ENCODE measurements around the gene KCTD18. TPM values are rescaled to one million over a fixed set of nuclear protein-coding genes. Genes with fewer than 3 reads are reported as not detected.
A peak's percentile ranks its signal among the peaks of the same experiment; 100 is the strongest.

Gene KCTD18
- total RNA-seq, 1 donor from 2014 or later: 17.6 TPM

DNA sequence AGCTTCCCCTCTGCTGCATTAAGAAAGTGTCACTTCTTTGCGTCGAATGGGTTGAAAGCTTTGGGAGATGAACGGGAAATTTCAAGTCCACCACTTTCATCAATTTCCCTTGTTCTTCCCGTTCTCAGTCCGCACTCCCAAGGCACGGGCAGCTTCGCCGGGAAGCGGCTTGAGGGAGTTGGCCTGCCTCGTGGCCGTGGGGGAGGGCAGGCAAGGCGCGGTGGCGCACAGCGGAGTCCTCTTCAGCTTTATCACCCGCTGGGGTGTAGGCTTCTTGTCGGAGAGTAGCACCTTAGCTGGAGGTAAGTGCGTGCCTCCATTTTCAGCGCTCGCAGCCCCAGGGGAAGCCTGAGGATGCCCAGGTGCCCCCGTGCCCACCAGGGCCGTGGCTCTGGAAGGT is 19.9 kb downstream of the KCTD18 start:
- Mint-ChIP-seq H3K27ac (ENCODE audit: unreplicated experiment) (no peak overlapping the region), H3K36me3 (ENCODE audit: low read depth) (peaks cover 15% of the 10 kb centered on the region), H3K9me3 (ENCODE audit: low read depth) (peaks cover 6% of the 10 kb centered on the region), H3K4me3 (ENCODE audit: unreplicated experiment) (no peak overlapping the region), H3K4me1 (ENCODE audit: low read depth) (peaks cover 44% of the 10 kb centered on the region), H3K27me3 (ENCODE audit: low read depth) (no peaks in the 10 kb centered on the region)
- no peak for DNase-seq (ENCODE audit: low spot score)
- TF ChIP-seq, protein P1, sequence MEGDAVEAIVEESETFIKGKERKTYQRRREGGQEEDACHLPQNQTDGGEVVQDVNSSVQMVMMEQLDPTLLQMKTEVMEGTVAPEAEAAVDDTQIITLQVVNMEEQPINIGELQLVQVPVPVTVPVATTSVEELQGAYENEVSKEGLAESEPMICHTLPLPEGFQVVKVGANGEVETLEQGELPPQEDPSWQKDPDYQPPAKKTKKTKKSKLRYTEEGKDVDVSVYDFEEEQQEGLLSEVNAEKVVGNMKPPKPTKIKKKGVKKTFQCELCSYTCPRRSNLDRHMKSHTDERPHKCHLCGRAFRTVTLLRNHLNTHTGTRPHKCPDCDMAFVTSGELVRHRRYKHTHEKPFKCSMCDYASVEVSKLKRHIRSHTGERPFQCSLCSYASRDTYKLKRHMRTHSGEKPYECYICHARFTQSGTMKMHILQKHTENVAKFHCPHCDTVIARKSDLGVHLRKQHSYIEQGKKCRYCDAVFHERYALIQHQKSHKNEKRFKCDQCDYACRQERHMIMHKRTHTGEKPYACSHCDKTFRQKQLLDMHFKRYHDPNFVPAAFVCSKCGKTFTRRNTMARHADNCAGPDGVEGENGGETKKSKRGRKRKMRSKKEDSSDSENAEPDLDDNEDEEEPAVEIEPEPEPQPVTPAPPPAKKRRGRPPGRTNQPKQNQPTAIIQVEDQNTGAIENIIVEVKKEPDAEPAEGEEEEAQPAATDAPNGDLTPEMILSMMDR (IDR thresholded peaks at IDR 0.05): no peak

DNA sequence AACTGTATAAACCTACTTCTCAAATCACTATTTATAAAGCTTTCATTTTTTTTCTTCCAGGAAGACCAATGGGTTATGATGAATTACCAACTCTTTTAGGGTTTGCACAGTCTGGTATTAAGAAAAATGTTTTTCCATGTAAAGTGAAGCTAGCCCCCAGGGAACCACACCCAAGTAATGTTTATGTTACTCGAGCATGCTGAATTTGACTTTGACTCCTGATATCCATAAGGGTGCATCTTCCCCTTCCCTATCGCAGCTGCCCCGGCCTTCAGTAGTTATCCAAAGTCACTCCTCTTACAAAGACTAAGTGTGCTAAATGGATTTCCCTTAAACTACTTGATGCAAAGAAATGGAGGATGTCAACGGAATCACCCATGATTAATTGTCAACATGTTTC is 21.7 kb downstream of the KCTD18 start:
- TF ChIP-seq, protein P1 (IDR thresholded peaks at IDR 0.05): no peak
- Mint-ChIP-seq H3K9me3 (ENCODE audit: low read depth) (peaks cover 6% of the 10 kb centered on the region), H3K27me3 (ENCODE audit: low read depth) (no peaks in the 10 kb centered on the region), H3K27ac (ENCODE audit: unreplicated experiment) (no peak overlapping the region), H3K4me3 (ENCODE audit: unreplicated experiment) (no peak overlapping the region), H3K4me1 (ENCODE audit: low read depth) (peaks cover 49% of the 10 kb centered on the region), H3K36me3 (ENCODE audit: low read depth) (peaks cover 14% of the 10 kb centered on the region)
- no peak for DNase-seq (ENCODE audit: low spot score)

DNA sequence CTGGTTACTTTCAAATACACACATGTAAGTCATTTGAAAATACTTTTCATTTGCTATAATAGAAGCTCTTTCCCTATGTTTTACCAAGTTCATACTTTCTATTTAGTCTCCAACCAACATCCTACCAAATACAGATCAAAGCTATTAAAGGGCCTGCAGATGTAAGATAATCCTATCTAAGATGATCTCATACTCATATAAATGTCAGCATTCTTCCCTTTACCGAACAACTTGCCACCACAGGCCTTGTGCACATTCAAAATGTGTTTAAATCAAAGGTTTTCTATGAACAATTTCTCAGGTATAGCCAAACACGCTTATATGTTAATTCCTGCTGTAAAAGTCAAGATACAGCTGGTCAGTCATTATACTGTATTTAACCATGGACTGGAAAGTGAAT is 23.3 kb downstream of the KCTD18 start:
- no peak for DNase-seq (ENCODE audit: low spot score)
- Mint-ChIP-seq H3K27ac (ENCODE audit: unreplicated experiment) (peak overlapping the region; percentile 38), H3K4me3 (ENCODE audit: unreplicated experiment) (no peak overlapping the region), H3K27me3 (ENCODE audit: low read depth) (no peaks in the 10 kb centered on the region), H3K36me3 (ENCODE audit: low read depth) (peaks cover 11% of the 10 kb centered on the region), H3K9me3 (ENCODE audit: low read depth) (peaks cover 6% of the 10 kb centered on the region), H3K4me1 (ENCODE audit: low read depth) (peaks cover 35% of the 10 kb centered on the region)
- TF ChIP-seq, protein P1 (IDR thresholded peaks at IDR 0.05): no peak

DNA sequence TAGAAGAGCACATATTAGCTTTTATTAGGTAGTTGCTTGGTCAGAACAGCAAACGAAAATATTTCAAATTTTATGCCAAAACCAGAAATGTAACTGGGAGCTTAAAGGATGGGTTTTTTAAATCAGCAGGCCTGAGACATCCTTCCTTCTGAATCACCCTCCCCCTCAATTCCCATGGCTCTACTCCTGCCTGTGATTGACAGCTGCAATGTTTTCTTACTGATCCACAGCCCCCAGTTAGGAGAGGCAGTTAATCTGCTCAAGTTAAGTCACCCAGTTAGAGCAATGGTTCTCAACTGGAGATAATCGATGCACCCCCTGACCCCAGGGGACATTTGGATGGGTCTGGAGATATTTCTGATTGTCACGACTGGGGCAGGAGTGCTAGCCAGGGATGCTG is 24.9 kb downstream of the KCTD18 start:
- H3K36me3 Mint-ChIP-seq (ENCODE audit: low read depth): peaks cover 8% of the 10 kb centered on the region
- no peak for DNase-seq (ENCODE audit: low spot score)
- TF ChIP-seq, protein P1 (IDR thresholded peaks at IDR 0.05): no peak
- H3K4me1 Mint-ChIP-seq (ENCODE audit: low read depth): peaks cover 44% of the 10 kb centered on the region
- no peak overlapping the region for H3K4me3 Mint-ChIP-seq (ENCODE audit: unreplicated experiment)
- H3K9me3 Mint-ChIP-seq (ENCODE audit: low read depth): no peaks in the 10 kb centered on the region
- H3K27ac Mint-ChIP-seq (ENCODE audit: unreplicated experiment): peak overlapping the region; percentile 27
- no peaks in the 10 kb centered on the region for H3K27me3 Mint-ChIP-seq (ENCODE audit: low read depth)

DNA sequence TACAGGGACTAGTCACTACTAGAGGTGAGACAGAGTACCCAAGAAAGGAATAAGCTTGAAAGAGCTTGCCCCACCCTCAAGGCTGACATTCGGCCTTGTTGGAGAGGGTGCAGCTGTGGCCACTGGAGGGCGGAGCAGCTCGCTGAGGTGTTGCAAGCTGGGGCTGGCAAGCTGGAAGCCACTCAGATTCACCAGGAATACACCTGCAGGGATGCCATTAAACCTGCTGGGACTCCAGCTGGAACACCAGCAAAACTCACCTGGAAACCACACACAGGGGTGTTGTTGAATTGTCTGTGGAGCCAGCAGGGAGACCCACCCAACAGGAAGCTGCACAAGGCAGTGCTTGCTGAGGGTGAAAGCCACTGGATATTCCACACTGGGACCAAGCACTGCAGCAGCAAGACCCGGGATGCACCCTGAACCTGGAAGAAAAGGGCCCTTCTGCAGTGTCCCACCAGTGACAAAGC is 26.1 kb downstream of the KCTD18 start:
- Mint-ChIP-seq H3K9me3 (ENCODE audit: low read depth) (no peaks in the 10 kb centered on the region), H3K27me3 (ENCODE audit: low read depth) (no peaks in the 10 kb centered on the region), H3K36me3 (ENCODE audit: low read depth) (peaks cover 10% of the 10 kb centered on the region), H3K4me1 (ENCODE audit: low read depth) (peaks cover 54% of the 10 kb centered on the region), H3K27ac (ENCODE audit: unreplicated experiment) (no peak overlapping the region), H3K4me3 (ENCODE audit: unreplicated experiment) (no peak overlapping the region)
- TF ChIP-seq, protein P1 (IDR thresholded peaks at IDR 0.05): peak; percentile 62
- DNase-seq (ENCODE audit: low spot score): no peak
